ENCODE measurements around the gene TRIOBP.

Gene TRIOBP

DNA sequence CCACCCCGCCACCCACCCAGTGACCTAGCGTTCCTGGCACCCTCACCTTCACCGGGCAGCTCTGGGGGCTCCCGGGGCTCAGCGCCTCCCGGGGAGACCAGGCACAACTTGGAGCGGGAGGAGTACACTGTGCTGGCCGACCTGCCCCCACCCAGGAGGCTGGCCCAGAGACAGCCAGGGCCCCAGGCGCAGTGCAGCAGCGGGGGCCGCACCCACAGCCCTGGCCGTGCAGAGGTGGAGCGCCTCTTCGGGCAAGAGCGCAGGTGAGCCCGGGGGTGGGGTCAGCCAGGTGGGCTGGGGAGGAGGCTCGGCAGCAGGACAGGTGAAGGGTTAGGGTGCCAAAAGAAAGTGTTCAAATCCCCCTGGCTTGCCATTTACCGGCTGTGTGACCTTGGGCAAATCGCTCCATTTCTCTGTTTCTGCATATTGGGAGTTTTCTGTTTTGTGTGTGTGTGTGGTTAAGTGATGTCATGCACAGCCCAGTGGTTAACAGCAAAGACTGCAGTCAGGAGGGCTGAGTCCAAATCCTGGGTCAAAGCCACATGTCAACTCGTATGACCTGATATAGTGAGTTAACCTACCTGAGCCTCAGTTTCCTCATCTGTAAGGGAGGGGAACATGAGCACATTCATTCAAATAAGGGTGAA, 29.5 kb downstream of the TRIOBP start:
- DNase-seq (ENCODE audit: insufficient read length, low spot score) (no peak), FAIRE-seq (no peak)

DNA sequence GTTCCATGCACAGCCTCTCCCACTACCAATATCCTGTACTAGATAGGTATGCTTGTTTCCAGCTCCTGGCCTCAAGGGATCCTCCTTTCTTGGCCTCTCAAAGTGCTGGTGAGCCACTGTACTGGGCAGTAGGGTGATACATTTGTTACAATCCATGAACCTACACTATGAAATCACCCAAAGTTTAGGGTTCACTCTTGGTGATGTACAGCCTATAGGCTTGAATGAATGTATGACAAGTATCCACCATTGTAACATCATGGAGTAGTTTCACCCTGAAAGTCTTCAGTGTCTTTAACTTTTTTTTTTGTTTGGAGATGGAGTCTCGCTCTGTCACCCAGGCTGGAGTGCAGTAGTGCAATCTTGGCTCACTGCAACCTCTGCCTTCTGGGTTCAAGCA, 31.8 kb downstream of the TRIOBP start:
- DNase-seq (ENCODE audit: insufficient read length, low spot score) = no peak
- no peak for FAIRE-seq

DNA sequence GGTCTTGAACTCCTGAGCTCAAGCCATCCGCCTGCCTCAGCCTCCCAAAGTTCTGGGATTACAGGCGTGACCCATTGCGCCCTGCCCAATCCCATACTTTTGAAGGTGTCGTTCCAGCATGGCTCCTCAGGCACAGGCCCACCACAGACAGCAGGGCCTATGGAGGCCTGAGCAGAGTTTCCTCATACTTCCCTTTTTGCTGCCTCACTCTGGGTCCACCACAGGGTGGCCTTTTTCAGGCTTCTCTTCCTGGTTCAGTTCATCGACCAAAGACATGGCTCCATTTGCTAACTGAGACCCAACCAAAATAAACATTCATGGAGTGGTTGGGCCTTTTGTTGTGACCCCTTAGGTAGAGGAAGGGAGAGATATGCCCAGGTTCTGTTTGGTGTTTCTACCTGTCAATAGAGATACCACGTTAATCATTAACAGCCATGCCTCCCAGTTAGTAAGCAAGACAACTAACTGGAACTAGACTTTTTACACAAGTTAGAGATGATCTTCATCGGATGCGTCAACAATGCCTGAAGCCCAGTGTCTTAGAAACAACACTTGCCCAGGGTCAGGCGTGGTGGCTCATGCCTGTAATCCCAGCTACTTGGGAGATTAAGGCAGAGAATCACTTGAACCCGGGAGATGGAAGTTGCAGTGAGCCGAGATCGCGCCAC, 35.1 kb downstream of the TRIOBP start:
- FAIRE-seq (no peak), DNase-seq (ENCODE audit: insufficient read length, low spot score) (no peak)

DNA sequence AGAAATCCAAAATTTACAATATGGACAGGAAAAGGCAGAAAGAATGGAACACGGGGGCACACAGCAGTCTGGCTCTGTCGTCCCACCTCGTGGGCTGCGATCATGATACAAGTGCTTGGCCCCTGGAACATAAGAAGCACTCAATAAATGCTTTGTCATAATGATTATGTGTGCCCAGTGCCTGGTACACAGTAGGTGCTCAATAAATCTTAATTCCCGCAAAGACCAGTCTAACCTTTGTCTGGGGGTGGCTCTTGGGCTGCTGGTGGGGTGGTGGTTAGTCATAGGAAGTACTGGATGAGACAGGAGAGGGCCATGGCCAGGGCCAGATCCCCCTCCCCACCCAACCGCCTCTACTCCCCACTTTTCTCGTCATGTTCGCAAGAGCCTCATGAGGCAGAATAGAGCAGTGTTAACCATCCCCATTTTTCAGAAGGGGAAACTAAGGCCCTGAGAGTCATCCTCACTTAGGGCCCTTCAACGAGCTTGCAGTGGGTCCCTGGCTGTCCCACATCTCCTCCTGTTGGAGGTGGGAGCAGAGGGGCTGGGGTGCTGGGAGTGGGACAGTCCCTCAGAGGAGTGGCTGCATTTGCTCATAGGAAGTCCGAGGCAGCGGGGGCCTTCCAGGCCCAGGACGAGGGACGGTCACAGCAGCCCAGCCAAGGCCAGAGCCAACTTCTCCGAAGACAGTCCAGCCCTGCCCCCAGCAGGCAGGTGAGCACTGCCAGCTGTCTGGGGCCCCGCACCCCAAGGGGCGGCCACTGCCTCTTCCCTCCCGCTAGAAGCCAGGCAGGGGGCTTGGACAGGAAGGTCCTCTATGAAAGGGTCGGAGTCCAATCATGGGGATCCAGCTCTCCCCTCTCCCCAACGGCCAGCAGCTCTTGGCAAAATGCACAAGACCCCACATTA, 36.1 kb downstream of the TRIOBP start:
- DNase-seq (ENCODE audit: insufficient read length, low spot score) (no peak), FAIRE-seq (no peak)

DNA sequence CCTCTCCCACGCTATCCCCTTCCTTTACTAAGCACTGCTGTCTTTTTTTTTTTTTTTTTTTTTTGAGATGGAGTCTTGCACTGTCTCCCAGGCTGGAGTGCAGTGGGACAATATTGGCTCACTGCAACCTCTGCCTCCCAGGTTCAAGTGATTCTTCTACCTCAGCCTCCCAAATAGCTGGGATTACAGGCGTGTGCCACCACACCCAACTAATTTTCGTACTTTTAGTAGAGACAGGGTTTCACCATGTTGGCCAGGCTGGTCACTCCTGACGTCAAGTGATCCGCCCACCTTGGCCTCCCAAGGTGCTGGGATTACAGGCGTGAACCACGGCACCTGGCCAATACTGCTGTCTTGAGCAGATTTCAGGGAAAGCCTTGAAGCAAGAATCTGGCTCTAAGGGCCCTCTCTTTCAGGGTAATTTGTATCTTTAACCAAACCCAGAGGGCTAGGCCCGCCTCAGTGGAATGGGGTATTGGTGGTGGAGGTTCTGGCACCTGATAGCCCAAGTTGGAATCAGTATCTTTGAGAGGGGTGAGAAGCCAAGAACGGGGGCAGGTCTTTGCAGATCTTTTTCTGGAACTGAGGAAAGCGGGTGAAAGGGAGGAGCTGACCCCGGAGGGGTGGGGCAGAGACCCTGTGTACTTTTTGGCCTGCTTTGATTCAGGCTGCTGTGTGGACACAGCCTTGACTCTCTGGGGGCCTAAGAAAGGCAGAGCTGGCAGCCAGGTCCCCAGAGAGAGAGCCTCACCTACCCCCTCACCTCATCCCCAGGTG, 37.0 kb downstream of the TRIOBP start:
- DNase-seq (ENCODE audit: insufficient read length, low spot score) = no peak
- no peak for FAIRE-seq

- DNase-seq (ENCODE audit: insufficient read length, low spot score) (no peak), FAIRE-seq (no peak)
Observed at GRCh38 chr22:37734402-37734700, 37.5 kb downstream of the TRIOBP start.

- FAIRE-seq = no peak
- peak; percentile 26 for DNase-seq (ENCODE audit: insufficient read length, low spot score)
Observed at GRCh38 chr22:37734964-37735451, 38.2 kb downstream of the TRIOBP start.

- DNase-seq (ENCODE audit: insufficient read length, low spot score) (no peak), FAIRE-seq (no peak)
Observed at GRCh38 chr22:37739035-37739434, 42.2 kb downstream of the TRIOBP start.

DNA sequence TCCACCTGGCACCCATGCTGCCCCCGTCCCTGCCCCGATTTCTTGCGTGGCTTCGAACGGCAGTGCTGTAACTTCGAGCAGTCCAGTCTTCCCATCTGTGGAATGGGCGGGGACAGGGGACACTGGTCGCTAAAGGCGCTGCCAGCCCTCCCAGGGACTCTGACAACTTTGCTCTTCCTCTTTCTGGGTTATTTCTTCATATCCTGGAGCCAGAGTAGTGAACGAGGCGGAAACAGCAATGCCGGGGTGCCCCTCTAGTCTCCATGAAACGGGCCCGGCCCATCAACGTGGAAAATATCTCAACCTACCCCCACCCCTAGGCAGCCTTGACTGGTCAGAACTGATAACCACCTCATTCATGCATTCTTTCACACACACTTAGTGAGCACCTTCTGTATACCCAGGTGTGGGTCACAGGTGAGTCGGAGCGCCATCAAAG, 42.8 kb downstream of the TRIOBP start:
- FAIRE-seq = no peak

DNA sequence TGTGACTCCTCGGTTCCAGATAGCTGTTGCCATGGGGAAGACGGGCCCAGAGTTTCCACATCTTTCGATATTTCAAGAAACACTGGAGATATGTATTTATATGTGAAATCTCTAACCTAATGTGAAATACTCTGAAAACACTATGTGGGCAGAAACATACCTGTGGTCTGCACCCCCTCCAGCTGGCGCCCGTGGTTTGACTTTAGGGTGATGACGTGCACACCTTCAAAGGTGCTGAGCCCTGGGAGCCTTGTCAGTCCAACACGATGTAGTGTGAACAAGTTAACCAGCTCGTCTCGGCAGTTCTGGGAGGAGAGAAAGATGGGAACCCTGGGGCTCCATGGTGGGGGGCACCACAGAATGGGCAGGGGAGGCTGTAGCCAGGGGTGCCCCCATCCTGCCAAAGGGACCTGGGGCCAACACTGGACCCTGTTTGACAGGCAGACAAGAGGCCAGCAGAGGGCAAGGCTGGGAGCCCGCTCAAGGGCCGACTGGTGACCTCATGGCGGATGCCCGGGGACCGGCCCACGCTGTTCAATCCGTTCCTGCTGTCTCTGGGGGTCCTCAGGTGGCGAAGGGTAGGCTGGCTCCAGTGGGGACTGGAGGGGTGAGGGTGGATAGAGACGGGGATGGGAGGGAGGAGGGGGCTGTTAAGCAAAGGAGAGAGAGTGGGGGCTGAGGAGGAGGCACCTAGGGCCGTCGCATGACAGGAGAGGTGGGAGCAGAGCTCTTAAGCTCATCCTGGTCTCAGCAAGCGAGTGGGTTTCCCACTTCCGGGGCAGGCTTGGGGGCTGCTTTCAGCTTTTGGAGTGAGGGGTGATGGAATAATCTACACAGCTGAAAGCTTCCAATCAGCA, 43.8 kb downstream of the TRIOBP start:
- no peak for FAIRE-seq
- DNase-seq (ENCODE audit: insufficient read length, low spot score) = no peak

More for the DNA sequence above, 42.8 kb downstream of the TRIOBP start:
- DNase-seq (ENCODE audit: insufficient read length, low spot score) = no peak

GRCh38 chr22:37741312-37741795, 44.5 kb downstream of the TRIOBP start:
- FAIRE-seq (no peak), DNase-seq (ENCODE audit: insufficient read length, low spot score) (peak; percentile 45)

GRCh38 chr22:37742376-37743171, 45.7 kb downstream of the TRIOBP start:
- FAIRE-seq = no peak
- peak; percentile 47 for DNase-seq (ENCODE audit: insufficient read length, low spot score)

GRCh38 chr22:37744589-37744988, 47.7 kb downstream of the TRIOBP start:
- no peak for DNase-seq (ENCODE audit: insufficient read length, low spot score)
- FAIRE-seq = no peak

DNA sequence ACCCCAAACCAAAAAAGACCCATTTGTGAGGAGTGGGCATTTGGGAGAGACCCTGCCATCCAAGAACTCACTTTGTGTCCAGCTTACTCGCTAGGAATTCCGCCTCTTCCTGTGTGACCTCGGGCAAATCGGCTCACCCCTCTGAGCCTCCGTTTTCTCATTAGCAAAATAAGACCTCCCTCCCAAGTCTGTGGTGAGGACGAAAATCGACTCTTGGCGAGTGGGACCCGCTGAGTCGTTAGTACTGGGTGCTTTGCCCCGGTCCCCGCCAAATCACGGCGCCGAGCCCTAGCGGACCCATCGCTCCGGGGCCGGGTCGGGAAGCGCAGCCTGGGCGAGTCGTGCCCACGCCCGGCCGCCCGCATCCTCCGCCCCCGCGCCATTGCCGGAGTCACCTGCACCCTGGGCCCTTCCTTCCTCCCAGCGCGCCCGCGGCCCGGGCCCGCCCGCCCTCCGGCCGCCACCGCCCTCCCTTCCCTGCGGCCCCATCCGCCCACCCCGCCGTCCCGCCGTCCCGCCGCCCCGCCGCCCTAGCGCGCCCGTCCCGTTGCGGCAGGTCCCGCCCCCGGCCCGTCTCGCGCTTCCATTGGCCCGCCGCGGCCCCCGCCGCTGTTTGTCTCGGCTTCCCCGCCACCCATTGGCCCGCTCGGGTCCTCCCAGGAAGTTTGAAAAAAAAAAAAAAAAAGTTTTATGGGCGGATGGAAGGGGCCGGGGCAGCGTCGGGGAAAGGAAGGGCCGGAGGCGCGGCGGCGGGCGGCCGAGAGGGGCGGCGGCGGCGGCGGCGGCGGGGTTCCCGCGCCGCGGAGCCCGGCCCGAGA, 48.9 kb downstream of the TRIOBP start:
- DNase-seq (ENCODE audit: insufficient read length, low spot score) = peak; percentile 73
- peak; percentile 42 for FAIRE-seq

GRCh38 chr22:37746366-37747079, 49.7 kb downstream of the TRIOBP start:
- no peak for FAIRE-seq
- DNase-seq (ENCODE audit: insufficient read length, low spot score) = no peak

GRCh38 chr22:37747080-37747714, 50.3 kb downstream of the TRIOBP start:
- DNase-seq (ENCODE audit: insufficient read length, low spot score) = peak; percentile 62
- peak; percentile 63 for FAIRE-seq

DNA sequence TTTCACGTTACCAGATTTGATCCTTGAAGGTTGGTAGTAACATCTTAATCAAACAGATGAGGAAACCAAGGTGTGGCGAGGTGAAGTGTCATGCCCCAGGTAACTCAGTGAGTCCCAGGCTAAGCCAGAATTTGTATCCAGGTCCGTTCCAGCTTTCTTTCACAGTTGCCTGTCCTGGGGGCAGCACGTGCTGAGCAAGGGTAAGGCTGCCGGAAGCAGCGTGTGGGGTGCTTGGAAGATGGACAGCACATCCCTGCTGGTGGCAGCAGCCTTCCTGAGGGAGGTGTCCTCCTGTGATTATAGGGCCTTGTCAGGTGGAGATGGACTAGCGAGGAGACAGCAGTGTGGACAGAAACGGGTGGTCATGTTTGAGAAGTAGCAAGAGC, 50.9 kb downstream of the TRIOBP start:
- no peak for FAIRE-seq
- DNase-seq (ENCODE audit: insufficient read length, low spot score) = no peak
